Body of pancreas (tissue), 4 donors: ENCODE data around the gene TNFRSF8. TPM values are rescaled to one million over a fixed set of nuclear protein-coding genes. Genes with fewer than 3 reads are reported as not detected.
A peak's percentile ranks its signal among the peaks of the same experiment; 100 is the strongest.

Experiments
- ATAC-seq: fragments of 150-250 bp; one replicate; pipeline ENCODE4 v1.9.1; 2016
- DNase-seq, 4 donors: peaks; one replicate each; pipeline ENCODE4 v3.0.0-alpha.2; 2019
- H3K27ac ChIP-seq, 4 donors: fragments of 200-600 bp; sonication (generic); 1 replicate in 3 of 4; 2 replicates in 1 of 4; pipeline versions ENCODE4 v1.5.1 to v1.6.1; 2016 to 2019; ENCODE audit warnings: mild to moderate bottlenecking in 1 of 4, mixed read lengths in 1 of 4, moderate library complexity in 1 of 4
- H3K27me3 ChIP-seq, 2 donors: fragments of 200-600 bp; sonication (generic); one replicate each; pipeline ENCODE4 v1.6.0; 2016; ENCODE audit warnings: mild to moderate bottlenecking in 1 of 2
- H3K36me3 ChIP-seq, 2 donors: fragments of 200-600 bp; sonication (generic); replicated peaks in 1 of 2; 2 replicates each; pipeline ENCODE4 v1.5.1; 2016; ENCODE audit warnings: low read depth in 2 of 2; ENCODE audit not compliant: insufficient read depth in 1 of 2
- H3K4me1 ChIP-seq: fragments of 200-600 bp; sonication (generic); one replicate; pipeline ENCODE4 v1.6.0; 2016
- H3K4me3 ChIP-seq, 2 donors: fragments of 200-600 bp; sonication (generic); 1 replicate in 1 of 2; 2 replicates in 1 of 2; pipeline ENCODE4 v1.5.1; 2016 to 2019
- H3K9me3 ChIP-seq, 3 donors: fragments of 200-600 bp; sonication (generic); 1 replicate in 2 of 3; 2 replicates in 1 of 3; pipeline ENCODE4 v1.5.1; 2016
- POLR2A ChIP-seq, 3 donors: fragments of 450-650 bp; IDR thresholded peaks; one replicate each; pipeline ENCODE4 v1.6.1; 2016; ENCODE audit warnings: antibody characterized with exemption in 3 of 3, mild to moderate bottlenecking in 2 of 3
- WGBS, 2 donors: methylation state at CpG; one replicate each; pipeline ENCODE4 v1.1.5; 2017; 5-methylcytosine and 5-hydroxymethylcytosine counted together
- intact Hi-C: fragments of 100-400 bp; cut with DNase I; formaldehyde crosslinking; loops from one replicate; pipeline ENCODE4 v1.15.1; 2023
- total RNA-seq, 2 donors: library from RNA; depleted of rRNA; stranded (reverse); fragments of >200 nt; gene quantifications; one replicate each; pipeline ENCODE4 v1.1.0, GENCODE V29; 2016
- TF ChIP-seq, protein P1 (sequence below), 7 experiments: fragments of 450-650 bp in 4 of 7; fragments of 200-600 bp in 3 of 7; sonication (generic) in 3 of 7; IDR thresholded peaks; one replicate each; pipeline ENCODE4 v1.5.1; 2016 to 2019; ENCODE audit warnings: antibody characterized with exemption in 7 of 7

Gene TNFRSF8
- total RNA-seq, 2 donors from 2014 or later, result not detected

DNA sequence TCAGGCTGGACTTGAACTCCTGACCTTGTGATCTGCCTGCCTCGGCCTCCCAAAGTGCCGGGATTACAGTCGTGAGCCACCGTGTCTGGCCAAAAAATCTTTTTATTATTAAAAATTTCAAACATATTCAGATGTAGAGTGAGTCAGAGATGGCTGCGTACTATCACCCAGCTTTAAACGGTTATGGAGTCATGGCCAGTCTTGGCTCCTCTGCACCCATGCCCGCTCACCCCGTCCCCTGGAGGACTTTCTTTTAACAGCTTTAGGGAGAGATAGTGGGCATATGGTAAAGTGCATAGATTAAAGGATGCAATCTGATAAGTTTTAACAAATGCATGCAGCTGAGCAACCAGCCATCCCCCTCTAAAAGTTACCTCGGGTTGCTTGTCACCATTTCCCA is 51.8 kb downstream of the TNFRSF8 start:
- no peak for TF ChIP-seq POLR2A (IDR thresholded peaks at IDR 0.05)
- TF ChIP-seq, protein P1, sequence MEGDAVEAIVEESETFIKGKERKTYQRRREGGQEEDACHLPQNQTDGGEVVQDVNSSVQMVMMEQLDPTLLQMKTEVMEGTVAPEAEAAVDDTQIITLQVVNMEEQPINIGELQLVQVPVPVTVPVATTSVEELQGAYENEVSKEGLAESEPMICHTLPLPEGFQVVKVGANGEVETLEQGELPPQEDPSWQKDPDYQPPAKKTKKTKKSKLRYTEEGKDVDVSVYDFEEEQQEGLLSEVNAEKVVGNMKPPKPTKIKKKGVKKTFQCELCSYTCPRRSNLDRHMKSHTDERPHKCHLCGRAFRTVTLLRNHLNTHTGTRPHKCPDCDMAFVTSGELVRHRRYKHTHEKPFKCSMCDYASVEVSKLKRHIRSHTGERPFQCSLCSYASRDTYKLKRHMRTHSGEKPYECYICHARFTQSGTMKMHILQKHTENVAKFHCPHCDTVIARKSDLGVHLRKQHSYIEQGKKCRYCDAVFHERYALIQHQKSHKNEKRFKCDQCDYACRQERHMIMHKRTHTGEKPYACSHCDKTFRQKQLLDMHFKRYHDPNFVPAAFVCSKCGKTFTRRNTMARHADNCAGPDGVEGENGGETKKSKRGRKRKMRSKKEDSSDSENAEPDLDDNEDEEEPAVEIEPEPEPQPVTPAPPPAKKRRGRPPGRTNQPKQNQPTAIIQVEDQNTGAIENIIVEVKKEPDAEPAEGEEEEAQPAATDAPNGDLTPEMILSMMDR (IDR thresholded peaks at IDR 0.05), result no peak
- intact Hi-C loops, result no loop called here
- Histone ChIP-seq H3K4me1 (no peaks in the 10 kb centered on the region), H3K36me3 (no peaks in the 10 kb centered on the region), H3K9me3 (no peaks in the 10 kb centered on the region), H3K4me3 (no peak overlapping the region), H3K27me3 (no peaks in the 10 kb centered on the region), H3K27ac (no peak overlapping the region)
- DNase-seq, result no peak
- ATAC-seq, result no peak
- WGBS, 2 donors, result 60 to 72% methylated on average over 9 of the region's 9 CpGs

DNA sequence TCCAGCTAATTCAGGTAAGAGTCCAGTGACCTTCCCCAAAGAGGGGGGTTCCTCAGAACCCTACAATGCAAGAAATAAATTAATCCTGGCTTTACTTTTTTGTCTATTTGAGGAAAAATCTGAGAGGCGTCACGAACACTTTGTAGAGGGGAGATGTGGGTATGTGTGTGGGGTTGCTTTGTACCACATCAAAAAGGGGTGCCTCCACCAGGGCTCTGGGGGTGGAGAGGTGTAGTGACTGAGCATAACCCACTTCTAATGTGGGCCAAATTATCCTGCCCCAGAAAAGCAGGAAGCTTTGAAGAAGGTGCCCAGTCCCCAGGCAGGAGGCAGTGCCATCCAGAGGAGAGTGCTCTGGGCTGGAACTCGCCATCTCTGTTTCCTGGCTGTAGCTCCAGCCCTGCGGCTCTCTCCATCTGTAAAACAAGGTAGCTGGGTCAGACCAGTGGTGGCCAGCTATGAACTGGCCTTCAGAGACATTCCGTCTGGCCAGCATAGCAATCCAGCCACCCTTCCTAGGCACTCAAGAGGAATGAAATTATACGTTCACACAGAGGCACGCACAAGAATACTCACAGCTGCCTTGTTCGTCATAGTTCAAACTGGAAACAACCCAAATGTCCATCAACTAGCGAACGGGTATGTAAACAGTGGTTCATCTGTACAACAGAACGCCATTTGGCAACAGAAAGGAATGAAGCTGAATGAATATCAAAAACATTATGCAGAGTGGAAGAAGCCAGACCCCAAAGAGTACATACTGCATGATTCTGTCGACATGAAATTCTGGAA is 58.3 kb downstream of the TNFRSF8 start:
- no peak overlapping the region for H3K4me3 ChIP-seq
- 44 to 48% methylated on average over 12 of the region's 12 CpGs for WGBS, 2 donors
- H3K36me3 ChIP-seq, result no peaks in the 10 kb centered on the region
- no peaks in the 10 kb centered on the region for H3K9me3 ChIP-seq
- TF ChIP-seq POLR2A (IDR thresholded peaks at IDR 0.05), result no peak
- TF ChIP-seq, protein P1 (IDR thresholded peaks at IDR 0.05), result no peak
- H3K27me3 ChIP-seq, result peaks cover 0 to 6% of the 10 kb centered on the region in 2 donors
- ATAC-seq, result no peak
- H3K4me1 ChIP-seq, result no peaks in the 10 kb centered on the region
- intact Hi-C loops, result loop anchor here (2.0 kb wide), 1 partner anchor 83 kb away; no protein-coding TSS in a partner anchor
- DNase-seq, result no peak
- H3K27ac ChIP-seq, result no peak overlapping the region

DNA sequence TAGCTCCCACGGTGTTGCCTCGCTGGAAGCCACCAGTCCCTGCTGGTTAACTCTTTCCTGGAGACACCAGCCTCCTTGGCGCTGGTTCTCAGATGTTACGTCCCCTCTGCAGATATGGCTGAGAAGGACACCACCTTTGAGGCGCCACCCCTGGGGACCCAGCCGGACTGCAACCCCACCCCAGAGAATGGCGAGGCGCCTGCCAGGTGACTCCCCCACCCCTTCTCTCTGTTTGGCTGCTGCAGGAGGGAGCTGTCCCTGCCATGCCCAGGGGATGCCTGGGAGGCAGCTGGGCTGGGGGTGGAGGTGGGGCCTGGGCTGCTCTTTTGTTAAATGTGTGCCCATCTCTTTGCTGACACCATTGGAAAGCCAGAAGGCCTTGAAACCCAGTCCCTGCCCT is 60.1 kb downstream of the TNFRSF8 start:
- Histone ChIP-seq H3K27ac (no peak overlapping the region), H3K27me3 (peaks cover 0 to 6% of the 10 kb centered on the region in 2 donors), H3K36me3 (no peaks in the 10 kb centered on the region), H3K4me1 (no peaks in the 10 kb centered on the region), H3K9me3 (no peaks in the 10 kb centered on the region), H3K4me3 (no peak overlapping the region)
- ATAC-seq (no peak), DNase-seq (no peak)
- intact Hi-C loops, result loop anchor here (2.0 kb wide), 1 partner anchor 82 kb away; no protein-coding TSS in a partner anchor
- TF ChIP-seq, protein P1 (IDR thresholded peaks at IDR 0.05), result no peak
- 15 to 55% methylated on average over 5 to 8 of the region's 8 CpGs for WGBS, 2 donors

DNA sequence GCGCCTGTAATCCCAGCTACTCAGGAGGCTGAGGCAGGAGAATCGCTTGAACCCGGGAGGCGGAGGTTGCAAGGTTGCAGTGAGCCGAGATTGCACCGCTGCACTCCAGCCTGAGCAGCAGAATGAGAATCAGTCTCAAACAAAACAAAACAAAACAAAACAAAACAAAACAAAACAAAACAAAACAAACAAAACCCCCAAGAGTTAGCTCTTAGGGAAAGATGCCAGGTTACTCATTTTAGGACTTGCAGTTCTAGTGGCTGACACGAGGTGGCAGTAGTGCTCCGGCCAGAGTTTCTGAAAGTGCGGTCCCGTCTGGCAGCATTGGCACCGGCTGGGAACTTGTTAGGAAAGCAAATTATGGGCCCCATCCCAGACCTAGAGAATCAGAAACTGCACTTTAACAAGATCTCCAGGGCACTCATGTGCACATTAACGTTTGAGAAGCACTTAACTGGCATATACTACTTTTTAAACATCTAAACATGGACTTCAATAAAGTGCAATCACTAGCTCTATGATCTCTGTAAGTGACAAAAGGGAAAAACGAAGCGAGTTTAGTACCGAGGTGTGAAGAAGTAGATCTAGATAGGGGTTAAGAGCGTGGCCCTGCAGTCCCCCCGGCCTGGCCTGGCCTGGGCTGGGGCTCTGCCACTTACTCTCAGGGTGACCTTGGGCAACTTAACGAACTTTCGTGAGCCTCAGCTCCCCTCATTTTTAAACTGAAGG is 61.8 kb downstream of the TNFRSF8 start:
- Histone ChIP-seq H3K4me3 (no peak overlapping the region), H3K4me1 (no peaks in the 10 kb centered on the region), H3K27ac (no peak overlapping the region), H3K27me3 (peaks cover 0 to 6% of the 10 kb centered on the region in 2 donors), H3K36me3 (no peaks in the 10 kb centered on the region), H3K9me3 (no peaks in the 10 kb centered on the region)
- peak; percentile 71 to 82 (median 78) for DNase-seq
- WGBS, 2 donors, result 35 to 40% methylated on average over 18 to 19 of the region's 19 CpGs
- peak; percentile 68 for ATAC-seq
- intact Hi-C loops, result no loop called here
- TF ChIP-seq, protein P1 (IDR thresholded peaks at IDR 0.05), result peak; percentile 92 to 99 (median 95)
- TF ChIP-seq POLR2A (IDR thresholded peaks at IDR 0.05), result no peak
